Measurements from ENCODE around the gene PCGF1.
A peak's percentile ranks its signal among the peaks of the same experiment; 100 is the strongest.
"Not testable (repeated sequence)": the region's sequence is repeated elsewhere in the genome, so short reads cannot be mapped to it uniquely, and the experiment has no call there.

The PCGF1 gene

GRCh38 chr2:74499267-74499939, 8.1 kb downstream of the PCGF1 start, which contains the start of gene LBX2:
TSS of gene LBX2 (minus strand) at chr2:74499603. CDS start at chr2:74499537, 66 bp downstream.
- DNase-seq (ENCODE audit: low spot score), result no peak

DNA sequence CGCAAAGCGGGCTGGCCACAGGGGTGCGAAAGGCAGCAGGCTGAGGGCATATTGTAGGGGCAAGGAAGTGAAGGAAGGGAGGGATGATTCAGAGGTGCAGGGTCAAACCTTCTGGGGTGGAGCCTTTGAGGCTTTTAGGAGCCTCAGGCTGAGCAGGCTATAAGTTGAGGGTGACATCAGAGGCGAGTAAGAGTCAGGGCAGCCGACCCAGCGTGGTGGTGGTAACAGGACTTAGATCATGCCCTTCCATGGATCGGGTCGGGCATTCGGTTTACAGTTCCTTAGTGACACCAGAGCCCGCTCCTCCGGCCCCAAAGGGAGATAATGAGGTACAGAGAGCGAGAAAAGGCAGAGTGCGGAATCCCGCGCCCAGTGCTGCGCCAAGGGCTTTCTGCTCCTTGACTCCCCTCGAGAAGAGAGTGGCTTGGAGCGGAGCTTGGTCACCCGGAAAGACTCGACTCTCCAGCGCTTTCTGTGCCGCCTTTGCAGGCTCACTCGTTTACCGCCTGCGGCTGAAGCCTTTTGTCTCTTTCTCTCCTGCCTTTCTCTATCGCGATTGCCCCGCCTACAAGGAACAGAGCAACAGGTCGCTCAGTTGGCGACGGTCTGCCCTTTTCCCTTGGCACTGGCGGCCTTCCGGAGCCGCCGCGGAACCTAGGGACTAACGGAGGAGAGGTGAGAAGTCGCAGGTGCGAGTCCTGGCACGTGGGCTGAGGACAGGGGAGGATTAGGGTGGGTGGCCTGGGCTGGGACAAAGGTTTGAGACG, 8.8 kb downstream of the PCGF1 start:
- DNase-seq (ENCODE audit: low spot score), result no peak

GRCh38 chr2:74497777-74498499, 9.6 kb downstream of the PCGF1 start:
- DNase-seq (ENCODE audit: low spot score), result no peak

- no peak for DNase-seq (ENCODE audit: low spot score)
Measured at GRCh38 chr2:74496997-74497776, 10.3 kb downstream of the PCGF1 start.

DNA sequence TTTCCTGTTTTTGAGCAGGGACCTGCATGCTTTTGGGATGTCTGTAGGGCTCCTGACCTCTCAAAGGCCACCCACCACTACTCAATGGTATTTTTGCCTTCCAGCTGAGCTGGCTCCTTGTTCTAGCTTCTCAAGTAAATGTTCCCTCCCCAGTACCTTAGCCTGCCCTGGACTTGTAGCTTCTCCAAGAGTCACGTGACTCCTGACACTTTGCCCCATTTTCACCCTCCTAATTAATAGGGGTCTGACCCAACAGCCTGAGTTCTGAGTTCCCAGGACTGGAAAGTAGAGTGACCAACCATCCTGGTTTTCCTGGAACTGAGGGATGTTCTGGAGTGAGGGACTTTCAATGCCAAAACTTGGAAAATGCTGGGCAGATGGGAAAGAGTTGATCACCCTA, 12.1 kb downstream of the PCGF1 start:
- no peak for DNase-seq (ENCODE audit: low spot score)

- no peak for DNase-seq (ENCODE audit: low spot score)
Measured at GRCh38 chr2:74493546-74493945, 13.9 kb downstream of the PCGF1 start.

DNA sequence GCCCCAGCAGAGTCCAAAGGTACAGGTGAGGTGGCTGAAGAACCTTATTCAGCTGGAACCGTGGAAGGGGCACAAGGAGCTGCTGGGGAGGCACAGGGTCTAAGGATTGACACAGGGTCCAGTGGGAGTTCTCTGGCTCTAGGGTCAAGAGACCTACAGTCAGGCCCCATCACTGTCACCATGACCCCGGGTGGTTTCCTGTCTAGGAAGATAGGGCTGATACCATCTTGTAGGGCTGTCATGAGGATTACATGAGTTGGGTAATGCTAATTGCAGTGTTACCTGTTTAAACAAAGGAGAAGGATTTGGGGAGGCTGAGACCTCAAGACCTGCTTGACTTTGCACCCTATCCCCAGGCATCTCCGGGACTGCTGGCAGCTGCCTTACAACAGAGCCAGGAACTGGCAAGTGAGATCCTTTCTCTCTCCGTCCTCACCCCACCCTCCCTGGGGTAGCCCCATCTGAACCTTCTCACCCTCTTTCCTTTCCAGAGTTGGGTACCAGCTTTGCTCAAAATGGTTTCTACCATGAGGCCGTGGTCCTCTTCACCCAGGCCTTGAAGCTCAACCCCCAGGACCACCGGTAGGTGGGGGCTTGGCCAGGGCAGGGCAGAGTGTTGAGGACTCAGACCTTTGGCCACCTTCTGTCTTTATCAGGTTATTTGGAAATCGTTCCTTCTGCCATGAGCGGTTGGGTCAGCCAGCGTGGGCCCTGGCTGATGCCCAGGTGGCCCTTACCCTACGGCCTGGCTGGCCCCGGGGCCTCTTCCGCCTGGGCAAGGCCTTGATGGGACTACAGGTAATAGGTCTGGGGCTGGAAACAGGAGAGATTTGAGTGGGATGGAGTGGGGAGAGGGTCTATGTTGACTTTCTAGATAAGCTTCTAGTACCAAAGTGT, 15.6 kb downstream of the PCGF1 start:
- DNase-seq (ENCODE audit: low spot score), result no peak

DNA sequence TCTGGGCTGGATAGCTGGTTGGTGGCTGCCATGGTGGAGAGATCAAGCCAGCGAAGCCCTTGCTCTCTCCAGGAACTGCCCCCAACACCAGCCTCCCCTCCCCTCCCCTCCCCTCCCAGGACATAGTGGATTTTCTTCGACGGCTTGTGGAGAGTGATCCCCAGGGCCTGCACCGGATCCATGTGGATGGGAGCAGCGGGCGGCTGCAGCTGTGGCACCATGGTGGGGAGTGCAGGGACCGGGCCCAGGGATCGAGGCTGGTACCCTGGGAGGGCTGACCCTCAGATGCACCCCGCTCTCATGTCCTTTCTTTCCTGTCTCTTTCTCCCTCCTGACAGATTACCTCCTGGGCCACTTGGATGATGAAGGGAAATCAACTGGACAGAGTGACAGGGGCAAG, 17.6 kb downstream of the PCGF1 start:
- DNase-seq (ENCODE audit: low spot score), result no peak

DNA sequence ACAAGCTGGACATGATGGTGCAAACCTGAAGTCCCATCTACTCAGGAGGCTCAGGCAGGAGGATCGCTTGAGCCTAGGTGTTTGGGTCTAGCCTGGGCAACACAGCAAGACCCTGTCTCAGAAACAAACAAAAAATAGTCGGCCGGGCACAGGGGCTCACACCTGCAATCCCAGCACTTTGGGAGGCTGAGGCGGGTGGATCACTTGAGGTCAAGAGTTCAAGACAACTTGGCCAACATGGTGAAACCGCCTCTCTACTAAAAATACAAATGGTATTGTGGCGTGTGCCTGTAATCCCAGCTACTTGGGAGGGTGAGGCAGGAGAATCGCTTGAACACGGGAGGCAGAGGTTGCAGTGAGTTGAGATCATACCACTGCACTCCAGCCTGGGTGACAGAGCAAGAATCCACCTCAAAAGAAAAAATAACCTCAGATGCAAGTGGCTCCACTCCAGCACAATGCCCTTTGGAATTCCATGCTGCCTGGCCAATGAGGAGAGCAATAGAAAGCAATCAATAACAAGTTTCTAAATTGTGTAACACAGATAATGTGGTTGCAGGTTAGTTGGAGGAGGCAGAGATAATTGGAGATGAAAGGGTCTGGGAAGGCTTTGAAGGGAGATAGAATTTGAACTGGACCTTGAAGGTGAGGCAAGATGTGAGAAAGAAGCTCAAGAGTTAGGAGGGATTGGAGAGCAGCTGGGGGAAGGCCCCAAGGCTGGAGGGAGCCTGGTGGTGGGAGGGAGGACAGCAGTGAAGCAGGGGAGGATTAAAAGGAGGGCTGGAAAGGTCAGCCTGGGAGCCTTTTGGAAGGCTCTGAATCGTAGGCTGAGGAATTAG, 18.6 kb downstream of the PCGF1 start:
- DNase-seq (ENCODE audit: low spot score), result no peak

GRCh38 chr2:74486141-74486540, 21.4 kb downstream of the PCGF1 start:
- no peak for DNase-seq (ENCODE audit: low spot score)

DNA sequence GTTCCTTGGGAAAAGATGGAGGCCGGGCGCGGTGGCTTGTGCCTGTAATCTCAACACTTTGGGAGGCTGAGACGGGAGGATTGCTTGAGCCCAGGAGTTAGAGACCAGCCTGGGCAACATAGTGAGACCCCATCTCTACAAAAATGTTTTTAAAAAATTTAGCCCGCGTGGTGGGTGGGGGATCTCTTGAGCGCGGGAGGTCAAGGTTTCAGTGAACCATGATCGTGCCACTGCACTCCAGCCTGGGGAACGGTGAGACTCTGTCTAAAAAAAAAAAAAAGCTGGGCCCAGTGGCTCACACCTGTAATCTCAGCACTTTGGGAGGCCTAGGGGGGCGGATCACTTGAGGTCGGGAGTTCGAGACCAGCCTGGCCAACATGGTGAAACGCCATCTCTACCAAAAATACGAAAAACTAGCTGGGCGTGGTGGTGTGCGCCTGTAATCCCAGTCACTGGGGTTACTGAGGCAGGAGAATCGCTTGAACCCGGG, 23.8 kb downstream of the PCGF1 start:
- DNase-seq (ENCODE audit: low spot score), result not testable (repeated sequence)

- peak; percentile 93 for DNase-seq (ENCODE audit: low spot score)
Measured at GRCh38 chr2:74482801-74483674, 24.5 kb downstream of the PCGF1 start, which contains the start of the genes CCDC142 and TTC31. TSS of gene CCDC142 (minus strand) at chr2:74482998. CDS start at chr2:74482837, 161 bp downstream. TSS of gene TTC31 (plus strand) at chr2:74483081. CDS start at chr2:74483096, 15 bp downstream.

DNA sequence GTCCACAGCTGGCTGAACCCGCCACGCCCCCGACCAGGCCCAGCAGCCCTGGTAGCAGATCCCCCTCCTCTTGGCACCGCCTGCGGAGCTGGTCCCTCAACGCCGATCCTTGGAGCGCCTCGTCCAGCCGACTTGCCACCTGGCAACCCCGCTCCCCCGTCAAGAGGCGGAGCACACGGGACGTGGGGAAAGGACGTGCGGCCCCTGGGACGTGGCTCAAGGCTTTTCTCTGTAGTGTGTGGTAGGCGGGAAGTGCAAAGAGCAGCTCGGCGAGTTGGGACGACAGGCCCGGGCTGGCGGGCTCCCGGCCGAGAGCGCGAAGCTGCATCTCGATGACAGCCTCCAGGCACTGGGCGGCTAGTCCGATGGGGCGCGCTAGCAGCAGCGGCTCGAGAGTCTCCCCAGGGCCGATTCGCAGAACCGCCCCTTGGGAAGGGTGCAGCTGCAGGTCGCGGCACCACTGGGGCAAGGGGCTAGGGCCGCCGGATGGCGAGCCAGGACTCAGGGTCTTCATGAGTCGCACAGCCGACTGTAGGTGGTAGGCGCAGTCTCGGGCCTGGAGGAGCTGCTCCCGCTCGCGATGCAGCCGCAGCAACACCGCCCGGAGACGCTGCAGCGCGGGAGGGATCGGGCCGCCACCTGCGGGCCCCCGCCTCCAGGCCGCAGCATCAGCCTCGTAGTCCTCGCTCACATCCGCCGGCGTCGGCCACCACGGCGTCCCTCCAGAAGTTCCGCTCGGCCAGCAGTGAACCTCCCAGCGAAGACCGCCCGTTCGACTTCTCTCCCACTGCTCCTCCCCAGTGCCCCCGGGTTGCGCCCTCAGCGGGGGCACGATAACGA, 25.3 kb downstream of the PCGF1 start:
- no peak for DNase-seq (ENCODE audit: low spot score)

- DNase-seq (ENCODE audit: low spot score), result no peak
Measured at GRCh38 chr2:74481431-74481830, 26.1 kb downstream of the PCGF1 start.

- no peak for DNase-seq (ENCODE audit: low spot score)
Measured at GRCh38 chr2:74474899-74475298, 32.6 kb downstream of the PCGF1 start.

DNA sequence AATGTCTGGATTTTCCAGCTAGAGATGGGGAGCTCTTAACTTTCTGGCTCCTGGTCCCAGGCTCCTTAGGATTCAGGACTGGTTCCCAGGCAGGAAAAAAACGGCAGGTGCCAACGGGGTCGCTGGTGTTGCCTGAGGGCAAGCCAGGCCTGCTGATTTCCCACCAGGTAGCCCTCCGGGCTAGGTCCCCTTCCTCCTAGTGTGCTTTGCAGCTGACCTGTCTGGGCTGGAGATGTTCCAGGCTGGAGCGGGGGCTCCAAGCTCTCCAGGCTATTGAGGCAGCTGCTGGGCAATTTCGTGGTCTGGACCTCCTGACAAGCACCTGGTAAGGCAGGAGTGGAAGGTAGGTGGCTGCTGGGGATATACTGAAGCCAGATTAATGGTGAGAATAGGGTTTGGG, 33.0 kb downstream of the PCGF1 start:
- DNase-seq (ENCODE audit: low spot score), result no peak

- no peak for DNase-seq (ENCODE audit: low spot score)
Measured at GRCh38 chr2:74472945-74473258, 34.6 kb downstream of the PCGF1 start.
